HCT116 (cell line): ENCODE results near the gene WDR93.

Experiments used
- EZH2 ChIP-seq: fragments of 200-600 bp; sonication (generic); IDR thresholded peaks from 2 replicates; pipeline ENCODE4 v1.6.1; 2017; ENCODE audit warnings: antibody characterized with exemption, mixed run types
- MAX ChIP-seq: IDR thresholded peaks from 2 replicates; pipeline ENCODE4 v1.6.1; 2012
- POLR2A ChIP-seq: IDR thresholded peaks from 2 replicates; pipeline ENCODE4 v1.7.0; 2011; ENCODE audit warnings: borderline replicate concordance; ENCODE audit not compliant: insufficient read depth, insufficient read length; ENCODE audit errors: extremely low read depth
- RAD21 ChIP-seq: IDR thresholded peaks from 2 replicates; pipeline ENCODE4 v1.6.1; 2012; ENCODE audit warnings: low read depth, mild to moderate bottlenecking
- TCF7L2 ChIP-seq: IDR thresholded peaks from 2 replicates; pipeline ENCODE4 v1.7.0; 2011; ENCODE audit warnings: borderline replicate concordance, inconsistent platforms; ENCODE audit not compliant: insufficient read depth, insufficient read length; ENCODE audit errors: extremely low read depth

- TF ChIP-seq RAD21 (no peak), EZH2 (no peak), MAX (no peak), POLR2A (no peak), TCF7L2 (no peak)
Measured at GRCh38 chr15:89755701-89756100, 65.1 kb downstream of the WDR93 start.
